ENCODE data around the gene QSOX2. TPM values are rescaled to one million over a fixed set of nuclear protein-coding genes. Genes with fewer than 3 reads are reported as not detected.

Gene QSOX2
- polyA plus RNA-seq, 2 of the 4 experiments (the other 2 are of a cell fraction), result 22.3 to 30.2 TPM

DNA sequence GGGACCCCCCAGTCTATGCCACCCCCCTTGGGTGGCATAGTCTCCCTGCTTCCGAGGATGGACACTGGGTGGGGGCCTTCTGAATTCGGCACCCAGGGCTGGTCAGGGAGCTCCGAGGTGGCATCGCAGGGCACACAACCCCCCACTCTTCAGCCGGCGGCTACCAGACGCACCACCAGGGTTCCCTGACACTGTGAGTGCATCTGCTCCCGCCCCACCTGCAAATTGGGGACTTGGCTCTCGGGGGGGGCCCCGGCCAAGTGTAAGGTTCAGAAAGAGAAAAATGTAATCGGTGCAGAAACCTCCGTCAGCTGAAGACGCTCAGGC, 12.7 kb upstream of the QSOX2 start:
- FAIRE-seq (no peak), DNase-seq (ENCODE audit: low read depth in 1 of 2, low spot score in 1 of 2) (no peak), ATAC-seq (no peak)
- Histone ChIP-seq H3K9me3 (no peaks in the 10 kb centered on the region), H3K4me1 (peaks cover 4% of the 10 kb centered on the region; the same call in 1 of the 3 replicates), H3K4me3 (no peak overlapping the region), H3K27ac (no peak overlapping the region), H3K4me2 (no peak overlapping the region)
- CTCF ChIA-PET, result interaction anchor here (1.5 to 3.5 kb wide), 2 partner anchors 15 to 25 kb away, joined by 4 to 23 read pairs; no protein-coding TSS in a partner anchor
- TF ChIP-seq, protein P1, sequence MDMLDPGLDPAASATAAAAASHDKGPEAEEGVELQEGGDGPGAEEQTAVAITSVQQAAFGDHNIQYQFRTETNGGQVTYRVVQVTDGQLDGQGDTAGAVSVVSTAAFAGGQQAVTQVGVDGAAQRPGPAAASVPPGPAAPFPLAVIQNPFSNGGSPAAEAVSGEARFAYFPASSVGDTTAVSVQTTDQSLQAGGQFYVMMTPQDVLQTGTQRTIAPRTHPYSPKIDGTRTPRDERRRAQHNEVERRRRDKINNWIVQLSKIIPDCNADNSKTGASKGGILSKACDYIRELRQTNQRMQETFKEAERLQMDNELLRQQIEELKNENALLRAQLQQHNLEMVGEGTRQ (IDR thresholded peaks at IDR 0.05), result no peak
- TF ChIP-seq MAFK (IDR thresholded peaks at IDR 0.05; ENCODE audit: partially characterized antibody) (no peak), JUN (IDR thresholded peaks at IDR 0.05) (no peak), PHF8 (IDR thresholded peaks at IDR 0.05; ENCODE audit: borderline replicate concordance, low read depth) (no peak), ZNF302 (CRISPR knock-in tag; IDR thresholded peaks at IDR 0.05) (no peak), REST (IDR thresholded peaks at IDR 0.05) (no peak), BHLHE40 (IDR thresholded peaks at IDR 0.05; ENCODE audit: low read depth, low read length) (no peak), CTCF (IDR thresholded peaks at IDR 0.05) (no peak), EHMT2 (IDR thresholded peaks at IDR 0.05; ENCODE audit: low read depth) (no peak)
- WGBS (ENCODE audit: missing lambda C conversion rate), result 55% methylated on average over 7 of the region's 13 CpGs
- POLR2A ChIA-PET, result no interaction called here

DNA sequence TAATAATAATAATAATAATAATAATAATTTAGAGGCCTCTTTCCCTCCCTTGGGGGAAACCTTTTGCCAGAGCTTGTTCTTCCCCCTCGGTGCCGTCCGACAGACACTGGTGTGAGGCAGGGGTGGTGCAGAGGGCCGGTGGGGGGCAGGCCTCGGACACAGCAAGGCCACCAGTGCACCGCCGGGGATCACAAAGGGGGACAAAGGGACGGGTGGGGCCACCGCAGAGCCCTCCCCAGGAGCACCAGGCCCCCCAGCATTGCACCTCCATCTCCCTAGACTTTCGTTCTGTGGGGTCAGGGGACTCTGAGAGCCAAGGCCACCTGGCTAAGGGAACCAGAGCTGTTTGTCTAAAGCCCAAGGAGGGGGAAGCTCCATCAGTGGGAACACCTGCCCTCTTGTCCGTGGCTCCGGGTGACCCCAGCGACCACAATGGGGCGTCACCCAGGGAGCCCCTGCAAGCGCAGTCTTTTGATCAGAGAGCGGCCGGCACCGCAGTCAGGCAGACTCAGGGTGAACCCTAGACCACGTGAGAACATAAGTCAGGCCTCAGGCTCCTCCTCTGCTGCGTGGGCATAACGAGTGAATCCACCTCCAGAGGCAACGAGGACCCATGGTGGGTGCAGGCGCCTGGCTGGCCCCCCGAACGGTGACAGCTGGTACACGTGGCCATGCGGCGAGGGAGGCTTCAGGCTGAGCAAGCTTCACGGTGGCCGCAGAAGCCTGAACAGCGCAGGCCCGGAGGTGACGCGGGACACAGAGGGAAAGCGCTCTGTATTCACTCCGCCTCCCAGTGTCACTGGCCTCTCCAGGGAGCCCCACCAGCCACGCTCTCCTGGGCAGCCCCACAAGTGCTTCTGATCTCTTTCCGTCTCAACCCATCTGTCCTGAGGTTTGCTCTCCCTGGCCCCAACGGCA, 12.0 kb upstream of the QSOX2 start:
- FAIRE-seq, result no peak
- TF ChIP-seq NFE2L2 (conservative IDR thresholded peaks at IDR 0.05; ENCODE audit: low read length), result no peak
- TF ChIP-seq RNF2 (IDR thresholded peaks at IDR 0.05; ENCODE audit: borderline replicate concordance, low read depth), result no peak
- TF ChIP-seq, protein P2, sequence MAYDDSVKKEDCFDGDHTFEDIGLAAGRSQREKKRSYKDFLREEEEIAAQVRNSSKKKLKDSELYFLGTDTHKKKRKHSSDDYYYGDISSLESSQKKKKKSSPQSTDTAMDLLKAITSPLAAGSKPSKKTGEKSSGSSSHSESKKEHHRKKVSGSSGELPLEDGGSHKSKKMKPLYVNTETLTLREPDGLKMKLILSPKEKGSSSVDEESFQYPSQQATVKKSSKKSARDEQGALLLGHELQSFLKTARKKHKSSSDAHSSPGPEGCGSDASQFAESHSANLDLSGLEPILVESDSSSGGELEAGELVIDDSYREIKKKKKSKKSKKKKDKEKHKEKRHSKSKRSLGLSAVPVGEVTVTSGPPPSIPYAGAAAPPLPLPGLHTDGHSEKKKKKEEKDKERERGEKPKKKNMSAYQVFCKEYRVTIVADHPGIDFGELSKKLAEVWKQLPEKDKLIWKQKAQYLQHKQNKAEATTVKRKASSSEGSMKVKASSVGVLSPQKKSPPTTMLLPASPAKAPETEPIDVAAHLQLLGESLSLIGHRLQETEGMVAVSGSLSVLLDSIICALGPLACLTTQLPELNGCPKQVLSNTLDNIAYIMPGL (CRISPR knock-in tag; IDR thresholded peaks at IDR 0.05; ENCODE audit: borderline replicate concordance), result no peak
- TF ChIP-seq, protein P3, sequence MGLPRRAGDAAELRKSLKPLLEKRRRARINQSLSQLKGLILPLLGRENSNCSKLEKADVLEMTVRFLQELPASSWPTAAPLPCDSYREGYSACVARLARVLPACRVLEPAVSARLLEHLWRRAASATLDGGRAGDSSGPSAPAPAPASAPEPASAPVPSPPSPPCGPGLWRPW (IDR thresholded peaks at IDR 0.05), result no peak
- TF ChIP-seq MAZ (IDR thresholded peaks at IDR 0.05; ENCODE audit: borderline replicate concordance, low read depth, low read length), result no peak
- TF ChIP-seq RFX5 (IDR thresholded peaks at IDR 0.05), result no peak
- TF ChIP-seq RAD21 (conservative IDR thresholded peaks at IDR 0.05 in 1 of 2, IDR thresholded peaks at IDR 0.05 in 1 of 2), result no peak
- no peak for TF ChIP-seq EHF (CRISPR knock-in tag; IDR thresholded peaks at IDR 0.05)
- TF ChIP-seq FOSB (CRISPR knock-in tag; IDR thresholded peaks at IDR 0.05), result no peak
- POLR2A ChIA-PET, result interaction anchor here (2.2 kb wide), 1 partner anchor 10 kb away, joined by 8 read pairs; no protein-coding TSS in a partner anchor
- Histone ChIP-seq H3K27ac (no peak overlapping the region), H3K4me2 (no peak overlapping the region), H3K4me3 (no peak overlapping the region), H3K9me3 (no peaks in the 10 kb centered on the region), H3K4me1 (peaks cover 4% of the 10 kb centered on the region; the same call in 1 of the 3 replicates)
- ATAC-seq, result no peak
- DNase-seq (ENCODE audit: low read depth in 1 of 2, low spot score in 1 of 2), result no peak
- CTCF ChIA-PET, result interaction anchor here (0.9 to 3.5 kb wide), 6 partner anchors 10 to 125 kb away, joined by 3 to 23 read pairs (median 6); no protein-coding TSS in a partner anchor
- WGBS (ENCODE audit: missing lambda C conversion rate), result 79% methylated on average over 26 of the region's 39 CpGs
